Measurements from ENCODE around the gene EPO. TPM values are rescaled to one million over a fixed set of nuclear protein-coding genes. Genes with fewer than 3 reads are reported as not detected.
A peak's percentile ranks its signal among the peaks of the same experiment; 100 is the strongest.

Gene EPO
- total RNA-seq, 2 experiments from 2014 or later = not detected

- Histone ChIP-seq H3K4me3 (ENCODE audit: low read length) (no peak overlapping the region), H3K27ac (ENCODE audit: low read depth in 1 of 2, low read length in 2 of 2) (no peak overlapping the region), H3K4me1 (ENCODE audit: insufficient read depth, low read length) (no peaks in the 10 kb centered on the region), H3K36me3 (ENCODE audit: insufficient read depth, low read length) (no peaks in the 10 kb centered on the region), H3K27me3 (ENCODE audit: control insufficient read depth in 1 of 2, insufficient read depth in 2 of 2, low read length in 2 of 2) (no peaks in the 10 kb centered on the region), H3K9me3 (ENCODE audit: control insufficient read depth in 1 of 2, insufficient read depth in 1 of 2, low read length in 2 of 2) (peaks cover 0 to 1% of the 10 kb centered on the region in 2 experiments)
- no peak for ATAC-seq (ENCODE audit: poor library complexity)
- intact Hi-C loops (cut with DNase I, micrococcal nuclease) = no loop called here
- no peak for TF ChIP-seq CTCF (IDR thresholded peaks at IDR 0.05)
- Mint-ChIP-seq H3K4me3 (no peak overlapping the region), H3K27ac (no peak overlapping the region), H3K36me3 (ENCODE audit: low read depth) (no peaks in the 10 kb centered on the region), H3K4me1 (ENCODE audit: low read depth) (no peaks in the 10 kb centered on the region), H3K9me3 (no peaks in the 10 kb centered on the region), H3K27me3 (peaks cover 5% of the 10 kb centered on the region)
- ChIA-PET POLR2A (no interaction called here), CTCF (no interaction called here)
- no peak for DNase-seq
Measured at GRCh38 chr7:100739934-100740333, 19.7 kb downstream of the EPO start.

GRCh38 chr7:100744605-100745004 lies 24.3 kb downstream of the EPO start:
- H3K4me1 Mint-ChIP-seq (ENCODE audit: low read depth) = no peaks in the 10 kb centered on the region
- TF ChIP-seq CTCF (IDR thresholded peaks at IDR 0.05) = no peak
- H3K27ac Mint-ChIP-seq = no peak overlapping the region
- H3K4me3 Mint-ChIP-seq = no peak overlapping the region
- Histone ChIP-seq H3K27me3 (ENCODE audit: control insufficient read depth in 1 of 2, insufficient read depth in 2 of 2, low read length in 2 of 2) (peaks cover 4 to 9% of the 10 kb centered on the region in 2 experiments), H3K36me3 (ENCODE audit: insufficient read depth, low read length) (no peaks in the 10 kb centered on the region), H3K4me1 (ENCODE audit: insufficient read depth, low read length) (no peaks in the 10 kb centered on the region), H3K27ac (ENCODE audit: low read depth in 1 of 2, low read length in 2 of 2) (no peak overlapping the region), H3K4me3 (ENCODE audit: low read length) (no peak overlapping the region), H3K9me3 (ENCODE audit: control insufficient read depth in 1 of 2, insufficient read depth in 1 of 2, low read length in 2 of 2) (peaks cover 0 to 6% of the 10 kb centered on the region in 2 experiments)
- no peaks in the 10 kb centered on the region for H3K9me3 Mint-ChIP-seq
- ChIA-PET CTCF (no interaction called here), POLR2A (no interaction called here)
- peaks cover 32% of the 10 kb centered on the region for H3K27me3 Mint-ChIP-seq
- DNase-seq (no peak), ATAC-seq (ENCODE audit: poor library complexity) (no peak)
- H3K36me3 Mint-ChIP-seq (ENCODE audit: low read depth) = no peaks in the 10 kb centered on the region
- intact Hi-C loops (cut with DNase I, micrococcal nuclease) = no loop called here

- Mint-ChIP-seq H3K27me3 (peaks cover 33% of the 10 kb centered on the region), H3K4me1 (ENCODE audit: low read depth) (no peaks in the 10 kb centered on the region), H3K36me3 (ENCODE audit: low read depth) (no peaks in the 10 kb centered on the region), H3K4me3 (peak overlapping the region; percentile 51), H3K27ac (no peak overlapping the region), H3K9me3 (no peaks in the 10 kb centered on the region)
- CTCF ChIA-PET = no interaction called here
- H3K4me1 ChIP-seq (ENCODE audit: insufficient read depth, low read length) = no peaks in the 10 kb centered on the region
- ATAC-seq (ENCODE audit: poor library complexity) (no peak), DNase-seq (peak in 5 of 14 experiments; percentile 2 to 44 (median 15))
- POLR2A ChIA-PET = no interaction called here
- no peaks in the 10 kb centered on the region for H3K36me3 ChIP-seq (ENCODE audit: insufficient read depth, low read length)
- H3K27ac ChIP-seq (ENCODE audit: low read depth in 1 of 2, low read length in 2 of 2) = no peak overlapping the region
- H3K9me3 ChIP-seq (ENCODE audit: control insufficient read depth in 1 of 2, insufficient read depth in 1 of 2, low read length in 2 of 2) = peaks cover 0 to 6% of the 10 kb centered on the region in 2 experiments
- peaks cover 4 to 9% of the 10 kb centered on the region in 2 experiments for H3K27me3 ChIP-seq (ENCODE audit: control insufficient read depth in 1 of 2, insufficient read depth in 2 of 2, low read length in 2 of 2)
- no peak for TF ChIP-seq CTCF (IDR thresholded peaks at IDR 0.05)
- intact Hi-C loops (cut with DNase I, micrococcal nuclease) = no loop called here
- no peak overlapping the region for H3K4me3 ChIP-seq (ENCODE audit: low read length)
Measured at GRCh38 chr7:100745184-100745583, 24.9 kb downstream of the EPO start.

Data from CD4-positive, alpha-beta T cell (primary cell).